ENCODE measurements around the gene CCR9. TPM values are rescaled to one million over a fixed set of nuclear protein-coding genes. Genes with fewer than 3 reads are reported as not detected.
"Not testable (repeated sequence)": the region's sequence is repeated elsewhere in the genome, so short reads cannot be mapped to it uniquely, and the experiment has no call there.

The CCR9 gene
- polyA plus RNA-seq, 3 donors, result not detected

- no peaks in the 10 kb centered on the region for H3K36me3 ChIP-seq (replicated peaks in 1 of 2; ENCODE audit: control insufficient read depth in 1 of 2, insufficient read depth in 2 of 2, low read length in 2 of 2)
- no peak overlapping the region for H3K4me3 ChIP-seq (replicated peaks in 1 of 3; ENCODE audit: low read depth in 2 of 3, low read length in 3 of 3)
- Mint-ChIP-seq H3K27me3 (ENCODE audit: low read depth in 3 of 3) (peaks cover 16 to 24% (median 20%) of the 10 kb centered on the region in 3 donors), H3K36me3 (no peaks in the 10 kb centered on the region), H3K4me3 (no peak overlapping the region), H3K9me3 (no peaks in the 10 kb centered on the region), H3K27ac (no peak overlapping the region), H3K4me1 (no peaks in the 10 kb centered on the region)
- H3K27me3 ChIP-seq (ENCODE audit: control insufficient read depth in 2 of 2, insufficient read depth in 2 of 2, low read length in 2 of 2), result peaks cover 9 to 16% of the 10 kb centered on the region in 2 donors
- intact Hi-C loops (cut with micrococcal nuclease), result no loop called here
- H3K4me2 ChIP-seq (replicated peaks; ENCODE audit: extremely low read depth, low read length, poor library complexity, severe bottlenecking), result no peak overlapping the region
- no peaks in the 10 kb centered on the region for H3K9me3 ChIP-seq (replicated peaks in 1 of 2; ENCODE audit: control insufficient read depth in 1 of 2, insufficient read depth in 1 of 2, low read length in 2 of 2)
- no peak overlapping the region for H3K9ac ChIP-seq (ENCODE audit: insufficient read depth, low read length, poor library complexity, severe bottlenecking)
- no peaks in the 10 kb centered on the region for H4K20me1 ChIP-seq (ENCODE audit: insufficient read depth, low read length)
- no peak for TF ChIP-seq CTCF (IDR thresholded peaks at IDR 0.05)
- H3K27ac ChIP-seq (ENCODE audit: low read depth in 1 of 2, low read length in 2 of 2), result no peak overlapping the region
- no peak for DNase-seq
- no peaks in the 10 kb centered on the region for H3K4me1 ChIP-seq (ENCODE audit: control insufficient read depth in 1 of 2, insufficient read depth in 2 of 2, low read length in 2 of 2)
- no peaks in the 10 kb centered on the region for H3K79me2 ChIP-seq (ENCODE audit: insufficient read depth, low read length)
- H2AFZ ChIP-seq (ENCODE audit: insufficient read depth, low read depth, low read length, poor library complexity, severe bottlenecking), result no peak overlapping the region
- no CpG with 5 or more reads among the region's 1 CpG for WGBS (ENCODE audit: insufficient coverage)
Observed at GRCh38 chr3:45848392-45848791, 38.0 kb upstream of the CCR9 start.

- H3K9me3 ChIP-seq (replicated peaks in 1 of 2; ENCODE audit: control insufficient read depth in 1 of 2, insufficient read depth in 1 of 2, low read length in 2 of 2), result no peaks in the 10 kb centered on the region
- H3K27ac ChIP-seq (ENCODE audit: low read depth in 1 of 2, low read length in 2 of 2), result no peak overlapping the region
- Mint-ChIP-seq H3K4me1 (no peaks in the 10 kb centered on the region), H3K27me3 (ENCODE audit: low read depth in 3 of 3) (peaks cover 10 to 13% (median 10%) of the 10 kb centered on the region in 3 donors), H3K36me3 (no peaks in the 10 kb centered on the region), H3K4me3 (no peak overlapping the region), H3K9me3 (peaks cover 0 to 12% (median 5%) of the 10 kb centered on the region in 7 donors), H3K27ac (peak overlapping the region in 1 of 7 donors; percentile 10)
- H3K27me3 ChIP-seq (ENCODE audit: control insufficient read depth in 2 of 2, insufficient read depth in 2 of 2, low read length in 2 of 2), result peaks cover 0 to 5% of the 10 kb centered on the region in 2 donors
- H3K4me3 ChIP-seq (replicated peaks in 1 of 3; ENCODE audit: low read depth in 2 of 3, low read length in 3 of 3), result no peak overlapping the region
- WGBS (ENCODE audit: insufficient coverage), result 60% methylated on average over 1 of the region's 2 CpGs
- no peak overlapping the region for H3K4me2 ChIP-seq (replicated peaks; ENCODE audit: extremely low read depth, low read length, poor library complexity, severe bottlenecking)
- TF ChIP-seq CTCF (IDR thresholded peaks at IDR 0.05), result no peak
- DNase-seq, result no peak
- no peaks in the 10 kb centered on the region for H3K4me1 ChIP-seq (ENCODE audit: control insufficient read depth in 1 of 2, insufficient read depth in 2 of 2, low read length in 2 of 2)
- no peak overlapping the region for H3K9ac ChIP-seq (ENCODE audit: insufficient read depth, low read length, poor library complexity, severe bottlenecking)
- no peak overlapping the region for H2AFZ ChIP-seq (ENCODE audit: insufficient read depth, low read depth, low read length, poor library complexity, severe bottlenecking)
- H4K20me1 ChIP-seq (ENCODE audit: insufficient read depth, low read length), result no peaks in the 10 kb centered on the region
- no peaks in the 10 kb centered on the region for H3K79me2 ChIP-seq (ENCODE audit: insufficient read depth, low read length)
- H3K36me3 ChIP-seq (replicated peaks in 1 of 2; ENCODE audit: control insufficient read depth in 1 of 2, insufficient read depth in 2 of 2, low read length in 2 of 2), result no peaks in the 10 kb centered on the region
- intact Hi-C loops (cut with micrococcal nuclease), result no loop called here
Observed at GRCh38 chr3:45852828-45853227, 33.5 kb upstream of the CCR9 start.

GRCh38 chr3:45856323-45856722, 30.0 kb upstream of the CCR9 start:
- intact Hi-C loops (cut with micrococcal nuclease); H3K27me3 ChIP-seq (ENCODE audit: control insufficient read depth in 2 of 2, insufficient read depth in 2 of 2, low read length in 2 of 2); H3K4me3 ChIP-seq (replicated peaks in 1 of 3; ENCODE audit: low read depth in 2 of 3, low read length in 3 of 3); H3K36me3 Mint-ChIP-seq; H2AFZ ChIP-seq (ENCODE audit: insufficient read depth, low read depth, low read length, poor library complexity, severe bottlenecking); H3K36me3 ChIP-seq (replicated peaks in 1 of 2; ENCODE audit: control insufficient read depth in 1 of 2, insufficient read depth in 2 of 2, low read length in 2 of 2); H3K4me3 Mint-ChIP-seq; H3K9me3 ChIP-seq (replicated peaks in 1 of 2; ENCODE audit: control insufficient read depth in 1 of 2, insufficient read depth in 1 of 2, low read length in 2 of 2); H3K27ac ChIP-seq (ENCODE audit: low read depth in 1 of 2, low read length in 2 of 2); H3K4me1 Mint-ChIP-seq; H4K20me1 ChIP-seq (ENCODE audit: insufficient read depth, low read length); H3K9ac ChIP-seq (ENCODE audit: insufficient read depth, low read length, poor library complexity, severe bottlenecking); H3K27me3 Mint-ChIP-seq (ENCODE audit: low read depth in 3 of 3); DNase-seq; H3K79me2 ChIP-seq (ENCODE audit: insufficient read depth, low read length); H3K4me2 ChIP-seq (replicated peaks; ENCODE audit: extremely low read depth, low read length, poor library complexity, severe bottlenecking); H3K4me1 ChIP-seq (ENCODE audit: control insufficient read depth in 1 of 2, insufficient read depth in 2 of 2, low read length in 2 of 2); H3K27ac Mint-ChIP-seq: not testable (repeated sequence)
- H3K9me3 Mint-ChIP-seq, result peaks cover 0 to 12% (median 5%) of the 10 kb centered on the region in 7 donors
- WGBS (ENCODE audit: insufficient coverage), result no CpG with 5 or more reads among the region's 1 CpG

Data from CD14-positive monocyte (primary cell).